ENCODE measurements around the gene LRP6.
A peak's percentile ranks its signal among the peaks of the same experiment; 100 is the strongest.
"Not testable (repeated sequence)": the region's sequence is repeated elsewhere in the genome, so short reads cannot be mapped to it uniquely, and the experiment has no call there.

Gene LRP6

GRCh38 chr12:12171991-12172511, 94.8 kb downstream of the LRP6 start:
- peak; percentile 1 for DNase-seq

DNA sequence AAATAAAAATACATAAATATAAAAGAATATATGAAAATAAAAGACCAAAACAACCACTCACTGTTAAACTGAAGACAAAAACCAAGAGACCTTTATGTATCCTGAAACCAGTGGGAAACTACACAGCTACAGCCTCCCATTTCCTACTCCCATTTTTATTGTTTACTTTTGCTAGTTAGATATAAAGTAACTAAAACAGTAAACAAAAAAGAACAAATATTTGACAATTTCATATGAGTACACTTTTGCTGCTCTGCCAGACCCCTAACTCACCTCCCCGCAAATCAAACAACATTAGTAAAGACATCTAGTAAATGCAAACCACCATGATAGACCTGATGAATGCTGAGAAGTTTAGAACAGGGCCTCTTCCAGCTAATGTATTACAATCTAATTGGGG, 99.0 kb downstream of the LRP6 start:
- DNase-seq = no peak

- no peak for DNase-seq
Observed at GRCh38 chr12:12166751-12167150, 100.1 kb downstream of the LRP6 start.

DNA sequence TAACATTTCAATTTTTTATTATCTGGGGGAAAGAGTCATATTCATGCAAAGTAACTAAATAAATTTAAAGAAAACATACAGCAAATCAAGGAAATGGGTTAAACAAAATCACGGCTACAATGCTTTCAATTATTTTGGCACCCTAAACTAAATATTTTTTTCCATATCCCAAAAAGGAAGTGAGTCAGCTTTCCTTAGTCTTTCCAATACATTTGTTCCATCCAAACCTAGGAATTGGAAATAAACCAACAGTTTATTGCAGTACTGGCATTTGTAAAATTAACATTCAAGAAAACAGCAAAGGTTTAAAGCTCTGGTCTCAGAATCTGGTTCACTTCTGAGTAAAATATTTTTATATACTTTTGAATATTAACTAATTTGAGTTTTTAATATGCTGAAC, 106.9 kb downstream of the LRP6 start:
- DNase-seq = no peak

- no peak for DNase-seq
Observed at GRCh38 chr12:12158858-12159257, 108.0 kb downstream of the LRP6 start.

DNA sequence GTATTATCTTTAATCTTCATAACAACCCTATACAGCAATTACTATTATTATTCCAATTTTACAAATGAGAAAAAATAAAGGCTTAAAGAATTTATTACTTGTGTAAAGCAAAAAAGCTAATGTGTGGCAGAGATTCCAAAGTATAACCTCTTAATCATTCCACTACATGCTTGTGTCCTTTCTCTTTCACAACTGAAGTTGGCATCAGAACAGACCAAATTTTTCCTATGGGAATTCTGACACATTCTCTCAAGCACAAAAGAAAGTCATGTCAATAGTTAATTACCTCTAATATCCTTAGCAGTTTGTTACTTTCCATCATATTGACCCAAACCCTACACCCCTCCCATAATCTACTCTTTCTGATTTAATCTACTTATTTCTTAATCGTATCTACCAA, 109.4 kb downstream of the LRP6 start:
- DNase-seq = no peak

GRCh38 chr12:12156828-12157227, 110.0 kb downstream of the LRP6 start:
- no peak for DNase-seq

GRCh38 chr12:12156116-12156515, 110.7 kb downstream of the LRP6 start:
- DNase-seq = no peak

GRCh38 chr12:12153596-12153995, 113.2 kb downstream of the LRP6 start:
- DNase-seq = no peak

GRCh38 chr12:12147111-12147510, 119.7 kb downstream of the LRP6 start:
- no peak for DNase-seq

GRCh38 chr12:12144531-12144930, 122.3 kb downstream of the LRP6 start:
- not testable (repeated sequence) for DNase-seq

DNA sequence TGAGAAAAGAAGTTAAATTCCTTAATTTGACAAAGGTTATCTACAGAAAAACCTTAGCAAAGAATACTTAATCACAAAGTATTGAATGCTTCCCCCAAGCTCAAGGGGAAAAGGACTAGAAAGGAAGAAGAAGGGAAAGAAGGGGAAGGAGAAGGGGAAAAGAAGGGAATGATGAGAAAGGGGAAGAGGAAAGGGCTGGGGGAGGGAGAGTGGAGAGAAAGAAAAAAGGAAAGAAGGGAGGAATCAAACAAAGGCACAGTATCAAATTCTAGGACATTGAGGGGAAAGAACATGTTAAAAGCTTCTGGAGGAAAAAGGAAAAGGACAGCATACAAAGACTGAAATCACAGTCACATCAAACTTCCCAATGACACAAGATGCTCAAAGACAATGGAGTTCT, 125.8 kb downstream of the LRP6 start:
- no peak for DNase-seq

GRCh38 chr12:12138203-12139154, 128.4 kb downstream of the LRP6 start:
- DNase-seq = no peak

- DNase-seq = no peak
Observed at GRCh38 chr12:12133785-12134184, 133.1 kb downstream of the LRP6 start.

- DNase-seq = no peak
Observed at GRCh38 chr12:12133259-12133658, 133.6 kb downstream of the LRP6 start.

DNA sequence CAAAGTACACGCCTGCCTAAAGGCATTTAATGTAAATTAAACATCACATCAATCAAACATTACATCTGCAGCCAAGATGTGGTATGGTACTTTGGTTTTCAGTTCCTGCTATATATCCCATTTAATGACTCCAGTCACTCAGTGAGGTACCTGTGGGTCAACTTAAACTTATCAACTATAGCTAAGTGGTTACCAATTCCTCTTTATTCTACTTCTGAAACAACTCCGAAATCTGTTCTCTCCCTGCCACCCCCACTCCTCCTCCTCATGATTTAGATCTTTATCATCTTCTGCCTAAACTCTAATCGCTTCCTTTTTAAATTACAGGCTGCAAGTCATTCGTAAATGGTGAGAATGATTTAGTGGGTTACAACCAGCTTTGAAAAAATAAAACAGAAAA, 138.2 kb downstream of the LRP6 start:
- no peak for DNase-seq

GRCh38 chr12:12127304-12127703, 139.5 kb downstream of the LRP6 start:
- DNase-seq = no peak

- no peak for DNase-seq
Observed at GRCh38 chr12:12126551-12126950, 140.3 kb downstream of the LRP6 start.

DNA sequence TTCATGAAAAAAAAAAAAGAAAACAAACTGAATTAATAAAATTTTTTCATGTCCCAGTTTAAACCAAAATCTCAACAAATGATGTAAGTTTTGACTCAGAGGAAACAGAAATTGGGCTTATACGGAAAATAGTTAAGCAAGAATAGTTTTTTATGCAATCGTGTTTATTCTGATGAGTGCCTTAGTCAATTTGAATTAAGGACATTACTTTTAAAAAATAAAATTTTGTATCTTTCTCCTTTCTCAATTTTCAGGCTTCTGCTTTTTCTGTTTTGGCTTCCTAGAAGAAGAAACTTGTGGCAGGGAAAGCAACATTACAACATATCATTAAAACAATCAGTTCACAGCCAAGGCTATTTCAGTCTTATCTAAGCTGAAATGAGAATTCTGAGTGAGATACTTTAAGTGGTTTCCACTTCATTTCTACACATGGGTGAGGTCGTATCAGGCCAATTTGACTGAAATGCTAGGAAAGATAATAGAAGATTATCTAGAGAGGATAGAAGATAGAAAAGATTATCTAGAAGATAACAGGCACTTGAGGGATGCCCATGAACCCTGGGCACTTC, 143.7 kb downstream of the LRP6 start:
- DNase-seq = no peak

GRCh38 chr12:12121061-12121460, 145.8 kb downstream of the LRP6 start:
- DNase-seq = no peak

DNA sequence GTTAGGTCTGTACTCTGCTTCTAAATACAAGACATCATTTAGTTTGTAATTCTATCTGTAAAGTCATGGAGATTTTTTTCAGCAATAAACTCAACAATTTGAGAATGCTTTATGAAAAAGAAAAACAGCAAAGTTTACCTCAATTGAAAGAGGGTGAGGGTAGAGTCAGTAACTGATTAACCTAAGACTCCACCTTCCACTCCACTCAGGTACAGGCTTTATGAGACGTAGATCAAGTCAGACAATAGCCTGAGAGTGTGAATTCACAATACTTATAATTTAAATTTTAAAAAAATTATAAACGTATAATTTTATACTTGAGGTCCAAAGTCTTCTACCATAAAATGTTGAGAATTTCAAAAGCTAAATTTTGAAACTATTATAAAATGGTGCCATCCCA, 150.2 kb downstream of the LRP6 start:
- no peak for DNase-seq

GRCh38 chr12:12115514-12115913, 151.3 kb downstream of the LRP6 start:
- no peak for DNase-seq

DNA sequence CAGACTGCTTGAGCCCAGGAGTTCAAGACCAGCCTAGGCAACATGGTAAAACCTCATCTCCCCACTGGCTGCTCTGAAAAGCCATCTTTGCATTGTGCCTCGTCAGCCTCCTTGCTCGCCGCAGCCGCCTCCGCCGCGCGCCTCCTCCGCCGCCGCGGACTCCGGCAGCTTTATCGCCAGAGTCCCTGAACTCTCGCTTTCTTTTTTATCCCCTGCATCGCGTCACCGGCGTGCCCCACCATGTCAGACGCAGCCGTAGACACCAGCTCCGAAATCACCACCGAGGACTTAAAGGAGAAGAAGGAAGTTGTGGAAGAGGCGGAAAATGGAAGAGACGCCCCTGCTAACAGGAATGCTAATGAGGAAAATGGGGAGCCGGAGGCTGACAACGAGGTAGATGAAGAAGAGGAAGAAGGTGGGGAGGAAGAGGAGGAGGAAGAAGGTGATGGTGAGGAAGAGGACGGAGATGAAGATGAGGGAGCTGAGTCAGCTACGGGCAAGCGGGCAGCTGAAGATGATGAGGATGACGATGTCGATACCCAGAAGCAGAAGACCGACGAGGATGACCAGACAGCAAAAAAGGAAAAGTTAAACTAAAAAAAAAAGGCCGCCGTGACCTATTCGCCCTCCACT, 155.8 kb downstream of the LRP6 start:
- peak; percentile 57 for DNase-seq
